CD4-positive, alpha-beta T cell treated with Interleukin-1 beta for 1 hour (primary cell): ENCODE data around the gene NOL4L.

Experiments used
- DNase-seq, 2 donors: peaks; one replicate each; pipeline ENCODE4 v3.0.0-alpha.2; 2020 to 2022

Gene NOL4L

GRCh38 chr20:32521780-32522525 lies 63.2 kb downstream of the NOL4L start:
- peak; percentile 68 to 72 for DNase-seq

- no peak for DNase-seq
These were observed 64.3 kb downstream of the NOL4L start for GRCh38 chr20:32520927-32521203.

GRCh38 chr20:32519381-32519730 lies 65.8 kb downstream of the NOL4L start:
- DNase-seq: no peak

GRCh38 chr20:32518593-32519380 lies 66.3 kb downstream of the NOL4L start:
- no peak for DNase-seq

GRCh38 chr20:32517914-32518592 lies 67.1 kb downstream of the NOL4L start:
- no peak for DNase-seq

GRCh38 chr20:32517518-32517873 lies 67.6 kb downstream of the NOL4L start:
- DNase-seq: no peak

- DNase-seq: no peak
These were observed 68.3 kb downstream of the NOL4L start for GRCh38 chr20:32516583-32517517.

GRCh38 chr20:32515631-32516101 lies 69.5 kb downstream of the NOL4L start:
- DNase-seq: no peak

DNA sequence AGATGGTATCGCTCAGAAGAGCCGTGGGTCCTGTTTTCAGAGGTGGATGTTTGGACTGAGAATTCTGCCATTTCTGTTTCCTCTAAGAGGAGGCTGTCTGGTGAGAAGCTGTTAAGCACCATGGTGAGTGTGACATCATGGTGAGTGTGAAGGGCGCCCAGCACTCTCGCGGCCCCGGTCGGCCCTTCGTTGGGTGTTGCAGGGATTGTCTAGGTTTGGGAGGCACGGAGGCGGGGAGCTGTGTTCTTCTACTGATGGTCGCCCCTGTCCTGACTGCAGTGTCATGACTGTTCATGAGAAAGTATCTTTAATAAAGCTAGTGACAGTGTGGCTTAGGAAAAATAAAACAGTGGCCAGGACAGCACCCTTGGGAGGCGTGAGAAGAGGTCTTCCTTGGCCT lies 70.4 kb downstream of the NOL4L start:
- no peak for DNase-seq

- DNase-seq: no peak
These were observed 71.9 kb downstream of the NOL4L start for GRCh38 chr20:32513031-32513866.

- no peak for DNase-seq
These were observed 73.1 kb downstream of the NOL4L start for GRCh38 chr20:32512047-32512385.

DNA sequence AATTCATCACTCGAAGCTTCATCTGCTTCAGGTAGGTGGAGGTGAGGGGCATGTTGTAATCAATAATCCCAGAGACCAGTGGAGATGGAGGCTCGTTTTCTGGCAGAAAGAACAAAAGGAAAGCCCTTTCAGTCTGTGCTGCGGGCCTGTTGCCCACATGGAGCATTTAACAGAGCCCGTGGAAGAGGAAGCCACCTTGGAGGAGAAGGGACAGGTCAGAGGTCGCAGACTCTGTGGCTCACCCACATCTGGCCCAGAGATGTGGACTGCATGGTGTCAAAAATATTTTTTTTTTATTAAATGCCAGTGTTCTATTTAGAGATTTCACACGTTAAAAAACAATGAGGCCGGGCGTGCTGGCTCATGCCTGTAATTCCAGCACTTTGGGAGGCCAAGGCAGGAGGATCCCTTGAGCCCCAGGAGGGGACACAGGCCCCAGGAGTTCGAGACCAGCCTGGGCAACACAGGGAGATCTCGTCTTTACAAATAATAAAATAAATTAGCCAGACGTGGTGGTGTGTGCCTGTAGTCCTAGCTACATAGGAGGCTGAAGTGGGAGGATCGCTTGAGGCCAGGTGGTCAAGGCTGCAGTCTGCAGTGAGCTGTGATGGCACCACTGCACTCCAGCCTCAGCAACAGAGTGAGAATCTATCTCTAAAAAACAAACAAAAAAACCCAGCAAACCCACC lies 73.6 kb downstream of the NOL4L start:
- DNase-seq: no peak

DNA sequence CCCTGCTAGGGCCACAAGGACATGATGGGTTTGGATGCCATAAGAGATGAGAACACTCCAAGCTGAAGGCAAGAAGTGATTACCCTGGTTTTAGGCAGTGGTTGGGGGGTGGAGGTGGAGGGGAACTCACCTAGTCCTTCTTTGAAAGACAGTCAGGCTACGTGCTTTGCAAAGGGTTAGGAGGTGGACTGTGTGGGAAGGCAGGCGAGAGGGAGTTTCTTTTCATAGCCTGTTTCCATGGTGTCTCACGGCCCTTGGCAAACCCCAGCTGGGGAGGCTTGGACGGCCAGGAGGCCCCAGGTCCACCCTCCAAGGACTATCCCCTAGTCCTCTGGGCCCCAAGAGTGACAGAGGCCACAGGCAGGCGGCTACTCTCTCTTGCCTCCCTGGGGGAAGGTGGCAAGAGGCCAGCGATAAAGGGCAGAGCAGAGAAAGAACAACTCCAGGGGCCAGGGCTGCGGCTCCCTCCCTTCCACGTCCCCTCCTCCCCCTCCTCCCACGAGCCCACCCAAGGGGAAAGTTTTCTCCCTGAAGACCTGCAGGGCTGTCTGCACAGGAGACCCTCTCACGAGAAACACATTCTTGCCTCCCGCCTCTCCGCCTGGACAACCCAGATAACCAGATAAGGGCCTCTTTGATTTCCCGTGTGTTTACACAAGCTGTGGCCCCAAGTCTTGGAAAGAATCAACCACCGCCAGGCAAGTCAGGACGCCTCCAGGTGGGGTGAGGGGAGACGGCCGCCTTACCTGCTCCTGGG lies 74.4 kb downstream of the NOL4L start:
- DNase-seq: no peak

GRCh38 chr20:32510120-32510600 lies 75.0 kb downstream of the NOL4L start:
- no peak for DNase-seq

DNA sequence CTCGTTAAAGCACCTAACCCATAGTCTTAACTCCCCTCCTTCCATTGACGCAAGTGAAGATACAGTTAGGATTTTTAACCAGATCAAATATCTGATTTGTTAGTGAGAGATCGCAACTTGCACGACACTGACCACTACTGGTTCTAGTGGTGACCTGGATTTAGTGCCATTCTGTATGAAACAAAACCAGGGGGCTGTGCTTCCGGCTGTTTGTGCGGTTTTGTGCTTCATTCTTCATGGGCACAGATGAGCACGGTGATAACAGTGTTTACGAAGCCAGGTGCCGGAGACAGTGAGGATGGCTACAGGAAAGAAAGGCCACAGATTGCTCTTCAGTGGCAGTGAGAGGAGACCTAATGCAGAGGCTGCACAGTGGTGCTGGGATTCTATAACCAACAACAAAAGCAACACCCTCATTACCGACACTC lies 75.5 kb downstream of the NOL4L start:
- DNase-seq: peak; percentile 69 to 71

GRCh38 chr20:32508775-32509119 lies 76.4 kb downstream of the NOL4L start:
- DNase-seq: no peak

- DNase-seq: no peak
These were observed 76.9 kb downstream of the NOL4L start for GRCh38 chr20:32507998-32508774.

DNA sequence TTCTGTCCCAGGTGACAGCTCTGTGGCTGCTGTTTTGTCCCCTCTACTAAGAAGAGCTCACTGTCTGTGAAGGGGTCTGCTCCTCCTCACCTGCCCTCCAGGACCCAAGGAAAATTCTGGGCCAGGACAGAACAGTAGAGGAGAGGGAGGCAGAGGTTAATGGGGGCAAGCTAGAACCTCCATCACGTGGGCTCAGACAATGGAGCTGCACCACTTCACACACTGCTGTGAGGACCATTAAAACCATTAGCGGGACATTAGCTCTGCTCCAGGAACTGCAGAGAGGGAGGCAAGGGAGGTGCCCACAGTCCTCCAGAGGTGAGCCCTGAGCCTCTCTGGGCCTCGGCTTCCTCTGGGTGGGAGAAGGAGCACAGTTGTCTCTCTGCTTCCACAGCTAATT lies 78.4 kb downstream of the NOL4L start:
- DNase-seq: no peak

GRCh38 chr20:32505723-32506473 lies 79.2 kb downstream of the NOL4L start:
- no peak for DNase-seq
